Activated T-cell treated with anti-CD3 and anti-CD28 coated beads for 48 hours (primary cell): Measurements from ENCODE around the gene ZNF646.

Source experiments
- DNase-seq: peaks from one replicate; pipeline ENCODE4 v3.0.0-alpha.2; 2020; ENCODE audit warnings: low read depth

The ZNF646 gene

GRCh38 chr16:31108035-31108793 is 34.0 kb downstream of the ZNF646 start, which contains the start of gene BCKDK:
TSS of gene BCKDK (plus strand) at chr16:31108386. CDS start at chr16:31109224, 838 bp downstream.
- DNase-seq = peak; percentile 79

GRCh38 chr16:31108794-31109558 is 34.8 kb downstream of the ZNF646 start:
- DNase-seq = no peak

- DNase-seq = no peak
Measured at GRCh38 chr16:31109622-31110021, 35.4 kb downstream of the ZNF646 start.

- DNase-seq = no peak
Measured at GRCh38 chr16:31110106-31111034, 36.1 kb downstream of the ZNF646 start.

- DNase-seq = no peak
Measured at GRCh38 chr16:31111881-31112466, 37.8 kb downstream of the ZNF646 start.

- DNase-seq = no peak
Measured at GRCh38 chr16:31112711-31113110, 38.5 kb downstream of the ZNF646 start.

GRCh38 chr16:31113121-31114120 is 39.2 kb downstream of the ZNF646 start:
- DNase-seq = no peak

GRCh38 chr16:31114468-31114867 is 40.2 kb downstream of the ZNF646 start:
- DNase-seq = no peak

- peak; percentile 95 for DNase-seq
Measured at GRCh38 chr16:31117384-31118222, 43.4 kb downstream of the ZNF646 start, which contains the start of gene KAT8. TSS of gene KAT8 (plus strand) at chr16:31117664. CDS start at chr16:31117682, 18 bp downstream.

GRCh38 chr16:31118223-31119155 is 44.3 kb downstream of the ZNF646 start:
- no peak for DNase-seq

- DNase-seq = no peak
Measured at GRCh38 chr16:31120129-31120528, 45.9 kb downstream of the ZNF646 start.

GRCh38 chr16:31125844-31126243 is 51.6 kb downstream of the ZNF646 start:
- no peak for DNase-seq

GRCh38 chr16:31127182-31127581 is 53.0 kb downstream of the ZNF646 start:
- DNase-seq = no peak

- DNase-seq = no peak
Measured at GRCh38 chr16:31128711-31129567, 54.7 kb downstream of the ZNF646 start.

GRCh38 chr16:31129568-31130335 is 55.5 kb downstream of the ZNF646 start:
- DNase-seq = no peak

- no peak for DNase-seq
Measured at GRCh38 chr16:31130336-31130891, 56.2 kb downstream of the ZNF646 start.
